Measurements from ENCODE around the gene PRM1. TPM values are rescaled to one million over a fixed set of nuclear protein-coding genes. Genes with fewer than 3 reads are reported as not detected.

PRM1 gene
- total and polyA plus RNA-seq, 2 of the 13 experiments (the other 11 are each of a cell fraction or from before 2014, with no cell fraction given), result not detected

- TF ChIP-seq IKZF5 (CRISPR knock-in tag; IDR thresholded peaks at IDR 0.05) (peak; percentile 63), MXD3 (CRISPR knock-in tag; IDR thresholded peaks at IDR 0.05) (peak; percentile 69; the same call in 1 of the 2 replicates), ZKSCAN5 (CRISPR knock-in tag; IDR thresholded peaks at IDR 0.05) (peak; percentile 9; the same call in 1 of the 2 replicates), MAFK (conservative IDR thresholded peaks at IDR 0.05 in 1 of 2, IDR thresholded peaks at IDR 0.05 in 1 of 2; ENCODE audit: low read length in 2 of 2) (no peak), ZSCAN12 (CRISPR knock-in tag; IDR thresholded peaks at IDR 0.05) (no peak; the same call in 1 of the 2 replicates), SKI (IDR thresholded peaks at IDR 0.05; ENCODE audit: partially characterized antibody) (peak; percentile 90), ZNF318 (CRISPR knock-in tag; IDR thresholded peaks at IDR 0.05) (no peak), ZNF646 (CRISPR knock-in tag; IDR thresholded peaks at IDR 0.05) (0 out of 2 replicates have a peak, but pooled peaks have one; percentile 57), SRY (CRISPR knock-in tag; IDR thresholded peaks at IDR 0.05) (peak; percentile 91; the same call in 1 of the 2 replicates), CENPBD1 (CRISPR knock-in tag; IDR thresholded peaks at IDR 0.05; ENCODE audit: borderline replicate concordance, low read depth) (peak; percentile 22; the same call in 1 of the 2 replicates)
These were observed 25.1 kb downstream of the PRM1 start, which contains the start of gene SOCS1 (continued) for GRCh38 chr16:11255737-11256660.
